HG03521 (cell line): ENCODE measurements around the gene KCNIP2.
A peak's percentile ranks its signal among the peaks of the same experiment; 100 is the strongest.

ENCODE experiments used
- ATAC-seq: cut with Tn5 transposase; IDR thresholded peaks from one replicate; pipeline ENCODE4 v1.9.1; 2021; ENCODE audit warnings: mild to moderate bottlenecking, moderate library complexity; ENCODE audit not compliant: unreplicated experiment

KCNIP2 gene

DNA sequence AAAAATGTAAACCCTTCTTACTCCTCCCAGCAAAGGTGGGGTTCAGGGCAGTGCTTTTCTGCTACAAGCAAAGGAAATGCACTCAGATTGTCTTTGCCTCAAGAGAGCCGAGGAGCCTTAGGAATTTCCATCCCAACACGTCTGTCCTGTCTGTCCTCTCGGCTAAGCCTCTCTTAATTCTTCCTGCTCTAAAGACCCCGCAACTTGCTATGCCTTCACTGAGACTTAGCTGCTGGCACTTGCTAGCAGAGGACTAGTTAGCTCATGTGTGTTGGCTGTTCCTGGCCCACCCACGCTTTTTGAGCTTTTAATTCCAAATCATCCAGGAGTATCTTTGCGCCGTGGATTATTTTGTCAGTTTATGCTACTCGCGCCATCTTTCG lies 59.9 kb downstream of the KCNIP2 start:
- no peak for ATAC-seq

DNA sequence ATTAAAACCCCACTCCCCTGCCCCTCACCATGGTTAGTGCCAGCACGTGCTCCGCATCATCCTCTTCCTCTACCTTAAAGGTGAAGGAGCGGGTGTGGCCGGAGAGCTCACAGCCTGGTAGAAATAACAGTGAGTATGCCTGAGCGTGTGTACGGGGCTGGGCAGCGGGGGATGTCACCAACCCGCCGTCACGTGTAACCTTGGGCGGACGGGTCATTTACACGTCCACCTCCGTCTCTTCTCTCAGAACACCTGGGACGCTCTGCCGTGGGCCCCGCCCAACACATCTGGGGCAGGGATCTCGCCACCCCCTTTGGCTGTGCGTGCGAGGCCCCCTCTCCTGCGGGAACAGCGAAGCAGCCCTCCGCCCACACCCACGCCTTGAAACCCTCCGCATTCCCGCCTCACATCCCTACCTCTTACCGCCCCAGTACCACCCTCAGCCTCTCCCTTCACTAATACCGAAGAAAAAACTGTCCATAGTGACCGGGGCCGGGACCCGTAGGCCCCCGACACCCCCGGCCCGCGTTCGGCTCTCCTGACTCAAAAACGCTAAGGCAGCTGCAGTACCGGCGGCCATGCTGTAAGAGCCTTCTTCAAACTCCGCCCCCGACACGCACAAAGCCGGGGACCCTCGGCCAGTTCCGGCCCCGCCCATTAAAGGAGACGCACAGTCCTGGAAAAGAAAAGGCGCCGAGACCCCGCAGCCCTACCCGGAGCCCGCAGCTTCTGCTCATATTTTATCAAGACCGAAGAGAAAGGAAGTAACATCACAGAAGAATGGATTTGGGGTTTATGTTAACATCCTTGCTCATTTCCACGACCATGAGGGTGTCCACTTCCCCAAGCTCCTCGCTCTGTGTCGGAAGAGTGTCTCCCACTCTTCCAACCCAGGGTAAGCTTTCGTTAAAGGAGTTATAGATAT lies 60.5 kb downstream of the KCNIP2 start, which contains the start of gene NPM3:
Gene NPM3, minus strand, starts transcription at position 636 of the 925 bp plus-strand sequence. Its CDS starts 56 bp downstream, at position 580.
- peak; percentile 44 for ATAC-seq

DNA sequence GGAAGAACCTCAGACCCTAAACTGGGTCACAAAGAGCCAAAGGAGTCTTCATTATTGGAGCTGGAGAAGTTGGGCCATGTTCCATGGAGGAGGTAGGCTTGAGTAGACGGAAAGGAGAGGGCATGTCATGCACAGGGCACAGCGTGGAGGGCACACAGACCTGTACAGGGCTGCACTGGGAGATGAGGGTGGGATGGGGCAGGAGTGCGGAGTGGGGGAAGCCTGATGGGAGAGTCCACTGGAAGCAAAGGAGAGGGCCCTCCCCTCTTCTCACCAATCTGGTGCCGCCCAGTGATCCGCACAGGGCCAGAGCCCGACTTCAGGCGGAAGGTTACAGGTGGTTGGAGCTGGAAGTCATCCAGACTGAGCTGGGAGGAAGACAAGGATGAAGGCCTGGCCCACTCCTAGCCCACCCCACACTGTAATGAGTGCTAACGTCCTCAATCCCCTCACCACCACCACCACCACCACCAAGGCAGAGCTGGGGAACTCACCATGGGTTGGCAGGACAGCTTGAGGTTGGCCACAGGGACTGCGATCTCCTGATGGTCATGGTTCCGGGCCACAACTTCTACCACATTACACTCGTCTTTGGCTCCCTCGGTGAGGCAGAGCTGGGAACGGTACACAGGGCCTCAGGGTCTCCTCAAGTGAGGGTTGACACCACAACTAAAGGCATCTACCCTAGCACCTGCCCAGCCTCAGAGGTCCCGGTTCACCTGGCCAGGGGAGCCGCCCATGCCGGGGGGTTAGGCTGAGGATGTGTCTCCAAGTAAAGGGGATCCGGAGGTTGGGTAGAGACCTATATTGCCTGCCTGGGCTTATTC lies 61.4 kb downstream of the KCNIP2 start:
- ATAC-seq = no peak

DNA sequence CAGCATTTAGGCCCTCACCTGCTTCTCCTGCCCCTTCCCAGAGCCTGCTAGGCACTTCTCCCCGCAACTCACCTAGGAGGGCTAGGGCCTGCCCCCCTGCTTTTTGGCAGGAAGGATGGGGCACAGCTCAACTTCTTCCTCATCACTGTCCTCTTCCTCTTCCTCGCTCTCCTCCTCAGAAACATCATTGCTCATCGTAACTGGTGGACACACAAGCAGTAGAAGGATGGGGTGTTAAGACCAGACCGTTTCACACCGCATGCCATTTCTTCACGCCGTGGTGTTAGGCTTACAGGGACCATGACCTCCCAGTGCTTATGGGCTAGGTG lies 62.0 kb downstream of the KCNIP2 start:
- ATAC-seq = no peak

DNA sequence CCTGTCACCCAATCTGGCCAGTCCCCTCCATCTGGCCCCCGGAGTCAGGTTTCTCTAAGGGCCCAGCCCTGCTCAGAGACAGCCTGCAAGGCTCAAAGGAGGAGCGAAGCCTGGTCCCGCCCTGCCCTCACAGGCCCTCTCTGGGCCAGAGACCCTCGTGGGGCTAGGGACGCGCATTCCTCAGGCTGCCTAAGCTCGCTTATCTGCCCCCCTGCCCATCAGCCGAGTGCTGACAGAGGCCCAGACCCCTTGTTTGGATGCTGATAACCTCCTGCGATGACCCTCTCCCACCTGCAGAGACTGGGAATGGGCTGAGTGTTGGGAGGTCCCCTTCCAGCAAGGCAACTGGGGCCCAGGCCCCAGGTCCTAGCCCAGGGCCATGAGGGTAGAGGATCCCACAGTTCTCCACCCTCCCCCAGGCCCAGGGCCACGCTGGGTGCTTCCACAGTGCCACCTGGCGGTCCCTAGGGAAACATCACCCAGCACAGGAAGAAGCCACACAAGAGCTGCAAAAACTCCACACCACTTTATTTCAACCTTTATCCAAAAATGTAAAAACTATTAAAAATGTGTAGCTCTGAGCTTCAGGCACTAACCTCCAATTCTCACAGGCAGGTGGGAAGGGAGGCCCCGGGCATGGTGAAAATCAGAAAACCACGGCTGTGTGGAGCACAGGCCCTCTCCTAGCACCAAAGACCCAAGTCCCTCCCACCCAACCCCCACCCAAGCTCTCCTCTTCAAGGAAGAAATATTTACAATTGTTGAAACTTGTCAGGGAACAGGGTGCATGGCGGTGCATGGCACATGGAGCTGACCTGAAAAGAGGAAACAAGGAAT lies 62.6 kb downstream of the KCNIP2 start:
- no peak for ATAC-seq

DNA sequence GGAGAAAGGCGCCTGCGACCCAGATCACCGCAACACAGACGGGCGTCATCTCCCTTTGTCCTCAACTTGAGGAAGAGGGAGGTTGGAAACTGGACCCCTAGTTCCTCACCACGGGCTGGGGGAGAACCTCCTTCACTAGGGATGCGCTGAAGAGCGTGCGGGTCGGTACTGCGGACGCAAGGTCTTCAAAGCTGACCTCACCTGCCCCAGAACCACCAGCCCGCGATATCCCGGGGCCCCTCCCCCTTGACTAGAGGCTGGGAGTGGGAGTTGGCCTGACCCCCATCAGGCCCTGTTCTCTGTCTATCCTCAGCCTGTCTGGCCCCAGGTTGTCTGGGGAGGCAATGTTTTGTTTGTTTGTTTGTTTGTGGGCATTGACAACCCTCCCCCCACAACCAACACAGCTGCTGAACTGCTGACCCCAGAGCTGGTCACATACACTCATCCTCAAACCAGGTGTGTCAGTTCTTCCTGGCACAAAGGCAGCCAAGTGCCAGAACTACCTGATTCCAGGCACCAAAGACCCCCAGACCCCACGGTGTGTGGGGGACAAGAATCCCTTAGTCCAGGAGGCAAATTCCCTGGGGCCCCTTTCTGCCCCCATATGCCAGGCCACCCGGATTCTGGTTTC lies 63.3 kb downstream of the KCNIP2 start:
- no peak for ATAC-seq

DNA sequence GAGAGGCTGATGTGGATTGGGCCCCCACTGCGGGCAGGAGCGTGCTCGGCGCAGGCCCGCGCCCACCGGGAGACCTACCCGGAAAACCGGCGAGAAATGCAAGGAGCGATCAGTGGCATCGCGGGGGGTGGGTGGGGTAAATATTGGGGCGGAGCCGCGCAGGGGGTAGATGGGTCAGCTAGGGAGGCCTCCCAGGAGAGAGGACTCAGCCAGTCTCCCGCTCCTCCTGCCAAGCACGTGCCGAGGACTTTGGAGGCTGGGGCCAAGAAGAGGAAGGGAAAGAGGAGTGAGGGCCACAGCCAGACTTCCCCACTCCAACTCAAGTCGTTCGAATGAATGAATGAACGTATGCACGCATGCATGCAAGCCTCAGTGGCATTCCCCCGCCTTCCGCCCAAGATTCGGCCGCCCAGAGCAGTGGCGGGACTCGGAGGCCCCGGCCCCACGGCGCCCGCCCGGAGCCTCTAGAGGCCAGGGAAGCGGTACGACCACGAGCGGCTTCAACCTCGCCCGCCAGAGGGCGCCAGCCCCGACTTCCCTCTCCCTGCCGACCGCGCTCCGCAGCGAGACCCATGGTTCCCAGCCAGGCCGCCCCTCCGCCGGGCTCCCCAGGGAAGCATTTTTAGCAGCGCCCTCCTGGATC lies 63.9 kb downstream of the KCNIP2 start:
- ATAC-seq = peak; percentile 37

DNA sequence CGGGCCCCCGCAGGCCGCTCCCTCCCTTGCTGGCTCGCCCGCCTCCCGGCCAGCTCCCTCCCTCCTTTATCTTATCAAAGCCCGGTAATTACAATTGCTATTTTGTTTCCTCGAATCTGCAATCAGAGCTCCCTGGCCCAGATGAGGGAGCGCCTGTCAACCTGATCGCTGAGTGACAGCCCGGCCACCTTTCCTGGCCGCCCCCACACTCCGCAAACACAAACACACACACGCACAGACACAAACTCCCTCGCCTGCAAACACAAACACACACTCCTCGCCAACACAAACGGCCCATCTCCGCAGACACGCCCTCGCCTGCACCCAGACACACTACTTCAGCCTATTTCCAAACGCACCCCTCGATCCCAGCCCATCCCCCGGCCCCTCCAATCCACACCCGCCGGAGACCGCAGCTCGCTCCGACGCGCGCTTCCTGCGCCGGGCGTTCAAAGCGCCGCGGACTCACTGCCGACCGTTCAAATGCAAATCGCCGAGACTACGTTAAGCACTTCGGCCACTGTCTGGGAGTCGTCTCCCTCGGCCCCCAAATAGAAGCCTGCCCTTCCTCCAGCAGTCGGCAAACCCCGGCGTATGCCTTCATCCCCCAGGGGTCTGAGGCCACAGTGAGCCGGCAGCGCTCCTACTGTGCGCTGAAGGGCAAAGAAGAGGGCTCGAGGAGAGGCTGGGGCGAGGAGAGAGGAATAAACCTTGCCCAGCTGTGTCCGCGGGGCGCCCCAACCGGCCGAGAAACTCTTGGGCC lies 64.6 kb downstream of the KCNIP2 start:
- ATAC-seq = no peak

DNA sequence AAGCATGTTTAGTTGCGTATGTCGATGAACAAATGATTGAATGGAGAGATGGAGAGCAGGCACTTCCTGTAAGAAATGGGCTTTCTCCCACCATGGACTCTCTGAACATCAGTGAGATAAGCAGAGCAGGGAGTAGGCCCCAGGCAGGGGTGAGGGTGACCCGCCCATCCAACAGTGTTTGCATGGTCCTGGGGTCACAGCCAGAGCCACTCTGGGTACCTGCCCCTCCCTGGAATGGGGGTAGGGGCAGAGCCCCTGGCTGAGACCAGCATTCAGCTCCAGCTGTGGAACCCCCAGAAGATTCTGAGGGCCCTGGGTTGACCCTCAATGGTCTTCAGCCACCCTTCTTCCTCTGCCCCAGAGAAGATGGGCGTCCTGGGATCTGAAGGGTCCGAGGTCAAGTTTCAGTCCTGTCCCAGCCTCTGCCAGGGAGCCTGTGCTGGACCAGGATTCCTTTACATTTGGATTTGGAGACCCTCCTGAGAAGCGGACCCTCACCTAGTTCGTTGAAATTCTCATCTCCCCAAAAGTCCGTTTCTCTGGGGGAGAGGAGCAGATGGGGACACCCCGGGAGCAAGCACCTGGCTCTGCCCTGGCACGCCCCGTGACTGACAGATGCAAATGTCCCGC lies 65.3 kb downstream of the KCNIP2 start:
- ATAC-seq = no peak

DNA sequence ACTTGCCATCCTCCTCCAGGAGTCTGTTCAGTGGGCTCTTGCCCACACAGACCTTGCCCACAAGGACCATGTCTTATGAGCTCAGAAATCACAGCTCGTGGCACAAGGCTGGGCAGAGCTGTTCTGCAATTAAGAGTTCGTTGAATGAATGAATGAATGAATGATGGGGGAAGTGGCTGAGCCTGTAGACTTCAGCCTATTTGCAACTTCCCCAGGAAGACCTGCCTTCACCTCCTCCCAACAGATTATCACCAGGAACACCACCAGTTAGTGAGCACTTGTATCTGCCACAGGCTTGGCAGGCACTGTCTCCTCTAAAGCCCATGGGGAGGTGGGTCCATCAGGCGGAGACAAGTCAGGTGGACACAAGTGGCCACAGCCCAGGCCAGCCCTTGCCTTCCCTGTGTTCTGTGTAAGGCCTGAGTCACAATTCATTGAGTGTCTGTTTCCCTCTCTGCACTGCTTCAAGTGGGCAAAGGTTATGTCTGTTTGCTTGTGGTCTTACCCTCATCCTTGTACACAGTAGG lies 65.9 kb downstream of the KCNIP2 start:
- no peak for ATAC-seq

DNA sequence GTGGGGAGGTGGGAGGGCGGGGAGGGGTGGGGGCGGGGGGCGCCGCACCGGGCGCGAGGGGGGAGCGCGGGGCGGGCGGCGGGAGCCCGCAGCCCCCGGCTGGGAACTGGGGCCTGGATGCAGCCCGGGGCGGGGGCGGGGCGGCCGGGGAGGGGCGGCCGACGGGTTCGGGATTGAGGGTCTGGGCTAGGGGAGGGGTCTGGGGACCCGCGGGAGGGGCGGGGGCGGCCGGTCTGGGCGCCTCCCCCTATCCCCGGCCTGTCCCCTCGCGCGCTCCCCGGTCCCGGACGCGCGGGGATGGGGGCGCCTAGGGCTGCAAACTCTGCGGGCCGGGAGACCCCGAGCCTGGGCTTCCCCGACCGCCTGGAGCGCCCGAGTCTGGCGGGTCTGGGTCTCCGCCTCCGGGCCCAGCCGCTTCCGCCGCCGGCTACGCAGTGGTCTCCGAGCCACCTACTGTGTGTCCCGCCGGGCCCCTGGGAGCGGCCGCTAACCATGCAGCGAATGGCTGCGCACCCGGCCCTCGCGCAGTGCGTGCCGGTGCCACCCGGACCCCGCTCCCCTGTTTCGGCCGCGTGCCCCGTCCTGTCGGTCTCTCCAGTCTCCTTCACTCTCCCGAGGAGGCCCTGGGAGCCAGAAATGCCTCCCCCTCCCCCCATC lies 67.3 kb downstream of the KCNIP2 start:
- no peak for ATAC-seq
